HepG2 (cell line): ENCODE measurements around the gene VPS26A.

ENCODE experiments used
- CREB3 ChIP-seq: sonication (generic); formaldehyde crosslinking; IDR thresholded peaks from 2 replicates; pipeline ENCODE4 v1.5.0; 2020; ENCODE audit warnings: missing genetic modification reagents
- HMGXB4 ChIP-seq, 2 experiments: sonication (generic) in 1 of 2; formaldehyde crosslinking in 1 of 2; IDR thresholded peaks; 2 replicates each; pipeline versions ENCODE4 v1.4.0 to v1.6.1; 2018 to 2020; ENCODE audit warnings: missing genetic modification reagents in 2 of 2, borderline replicate concordance in 1 of 2, low read depth in 1 of 2, mild to moderate bottlenecking in 1 of 2, missing biosample characterization in 1 of 2
- MLX ChIP-seq: IDR thresholded peaks from 2 replicates; pipeline ENCODE4 v1.6.1; 2016
- RAD51 ChIP-seq: fragments of 450-650 bp; IDR thresholded peaks from 2 replicates; pipeline ENCODE4 v1.6.1; 2016; ENCODE audit warnings: borderline replicate concordance
- RERE ChIP-seq: IDR thresholded peaks from 2 replicates; pipeline ENCODE4 v1.6.1; 2016; ENCODE audit warnings: low read depth, missing genetic modification reagents, missing compliant biosample characterization
- RORA ChIP-seq: sonication (generic); formaldehyde crosslinking; IDR thresholded peaks from 2 replicates; pipeline ENCODE4 v1.5.0; 2020; ENCODE audit warnings: mild to moderate bottlenecking, missing genetic modification reagents, moderate library complexity
- SP1 ChIP-seq, 2 experiments: fragments of 450-650 bp in 1 of 2; sonication (generic) in 1 of 2; formaldehyde crosslinking in 1 of 2; IDR thresholded peaks; 2 replicates each; pipeline versions ENCODE4 v1.4.0 to v1.6.1; 2016 to 2020; ENCODE audit warnings: missing genetic modification reagents in 1 of 2
- ZBTB8A ChIP-seq: sonication (generic); formaldehyde crosslinking; IDR thresholded peaks from 2 replicates; pipeline ENCODE4 v1.4.0; 2020; ENCODE audit warnings: mild to moderate bottlenecking, low read depth, missing genetic modification reagents, borderline replicate concordance
- ZFP1 ChIP-seq: IDR thresholded peaks from 2 replicates; pipeline ENCODE4 v1.6.1; 2016
- ZNF232 ChIP-seq: sonication (generic); formaldehyde crosslinking; IDR thresholded peaks from 2 replicates; pipeline ENCODE4 v1.4.0; 2020; ENCODE audit warnings: missing genetic modification reagents, borderline replicate concordance

GRCh38 chr10:69179089-69179742 lies 55.2 kb downstream of the VPS26A start:
- TF ChIP-seq ZBTB8A (CRISPR knock-in tag), result no peak
- no peak for TF ChIP-seq RERE (CRISPR knock-in tag)
- no peak for TF ChIP-seq RORA
- no peak for TF ChIP-seq ZFP1 (CRISPR knock-in tag)
- TF ChIP-seq MLX (CRISPR knock-in tag), result no peak
- no peak; a peak in 1 of 4 replicates for TF ChIP-seq HMGXB4 (CRISPR knock-in tag; IDR thresholded peaks at IDR 0.05; ENCODE audit: borderline replicate concordance in 1 of 2, low read depth in 1 of 2)
- TF ChIP-seq CREB3 (CRISPR knock-in tag), result no peak
- no peak for TF ChIP-seq RAD51
- TF ChIP-seq ZNF232 (CRISPR knock-in tag), result no peak
- TF ChIP-seq SP1 (IDR thresholded peaks at IDR 0.05), result no peak
- TF ChIP-seq SP1 (CRISPR knock-in tag; IDR thresholded peaks at IDR 0.05), result no peak
